Measurements from ENCODE around the gene ZBTB42.

- no peak for TF ChIP-seq CTCF (IDR thresholded peaks at IDR 0.05)
- TF ChIP-seq POLR2A (IDR thresholded peaks at IDR 0.05): no peak
Measured at GRCh38 chr14:104753528-104754212, 47.2 kb upstream of the ZBTB42 start.
